Ascending aorta (tissue), 2 donors: ENCODE measurements around the gene PRR5. TPM values are rescaled to one million over a fixed set of nuclear protein-coding genes. Genes with fewer than 3 reads are reported as not detected.
"Not testable (repeated sequence)": the region's sequence is repeated elsewhere in the genome, so short reads cannot be mapped to it uniquely, and the experiment has no call there.

Experiments used
- DNase-seq, 2 donors: peaks; one replicate each; pipeline ENCODE4 v3.0.0-alpha.2; 2019; ENCODE audit warnings: low spot score in 2 of 2
- H3K27ac ChIP-seq, 2 donors: fragments of 200-600 bp; sonication (generic); one replicate each; pipeline ENCODE4 v1.5.1; 2016 to 2017; ENCODE audit warnings: mild to moderate bottlenecking in 1 of 2
- H3K27me3 ChIP-seq: fragments of 200-600 bp; sonication (generic); one replicate; pipeline ENCODE4 v1.5.1; 2017
- H3K36me3 ChIP-seq, 2 donors: fragments of 200-600 bp; sonication (generic); one replicate each; pipeline ENCODE4 v1.5.1; 2016
- H3K4me1 ChIP-seq, 2 donors: fragments of 200-600 bp; sonication (generic); one replicate each; pipeline ENCODE4 v1.5.1; 2016 to 2017; ENCODE audit warnings: mild to moderate bottlenecking in 1 of 2
- H3K4me3 ChIP-seq, 2 donors: fragments of 200-600 bp; sonication (generic); one replicate each; pipeline ENCODE4 v1.5.1; 2016 to 2017; ENCODE audit warnings: mild to moderate bottlenecking in 1 of 2
- H3K9me3 ChIP-seq, 2 donors: fragments of 200-600 bp; sonication (generic); one replicate each; pipeline ENCODE4 v1.5.1; 2016
- CTCF ChIP-seq, 3 experiments: fragments of 200-600 bp in 2 of 3; fragments of 450-650 bp in 1 of 3; sonication (generic) in 2 of 3; IDR thresholded peaks; one replicate each; pipeline ENCODE4 v1.5.1; 2016 to 2019; ENCODE audit warnings: antibody characterized with exemption in 3 of 3, mild to moderate bottlenecking in 1 of 3, moderate library complexity in 1 of 3
- intact Hi-C: fragments of 100-400 bp; cut with DNase I; formaldehyde crosslinking; loops from one replicate; pipeline ENCODE4 v1.15.1; 2023
- total RNA-seq: library from RNA; depleted of rRNA; stranded (reverse); fragments of >200 nt; gene quantifications from one replicate; pipeline ENCODE4 v1.1.0, GENCODE V29; 2016

PRR5 gene
- total RNA-seq, 1 donor from 2014 or later = 4.4 TPM

- DNase-seq = no peak
- Histone ChIP-seq H3K4me3 (no peak overlapping the region), H3K36me3 (no peaks in the 10 kb centered on the region), H3K27ac (no peak overlapping the region), H3K27me3 (peaks cover 3% of the 10 kb centered on the region), H3K4me1 (no peaks in the 10 kb centered on the region), H3K9me3 (no peaks in the 10 kb centered on the region)
- intact Hi-C loops = no loop called here
- TF ChIP-seq CTCF (IDR thresholded peaks at IDR 0.05) = no peak
These were observed 31.6 kb upstream of the PRR5 start for GRCh38 chr22:44670220-44670988.

GRCh38 chr22:44671742-44672141, 30.3 kb upstream of the PRR5 start:
- DNase-seq = no peak
- Histone ChIP-seq H3K9me3 (no peaks in the 10 kb centered on the region), H3K4me3 (no peak overlapping the region), H3K4me1 (no peaks in the 10 kb centered on the region), H3K27me3 (peaks cover 3% of the 10 kb centered on the region), H3K27ac (no peak overlapping the region), H3K36me3 (no peaks in the 10 kb centered on the region)
- no peak for TF ChIP-seq CTCF (IDR thresholded peaks at IDR 0.05)
- intact Hi-C loops = no loop called here

GRCh38 chr22:44672632-44673031, 29.4 kb upstream of the PRR5 start:
- TF ChIP-seq CTCF (IDR thresholded peaks at IDR 0.05) = no peak
- Histone ChIP-seq H3K4me1 (no peaks in the 10 kb centered on the region), H3K9me3 (no peaks in the 10 kb centered on the region), H3K4me3 (no peak overlapping the region), H3K36me3 (no peaks in the 10 kb centered on the region), H3K27ac (no peak overlapping the region), H3K27me3 (peaks cover 3% of the 10 kb centered on the region)
- intact Hi-C loops = no loop called here
- no peak for DNase-seq

- no peak overlapping the region for H3K27ac ChIP-seq
- no peak for DNase-seq
- no peaks in the 10 kb centered on the region for H3K4me1 ChIP-seq
- no peaks in the 10 kb centered on the region for H3K36me3 ChIP-seq
- H3K9me3 ChIP-seq = no peaks in the 10 kb centered on the region
- no peak overlapping the region for H3K4me3 ChIP-seq
- H3K27me3 ChIP-seq = peaks cover 3% of the 10 kb centered on the region
- TF ChIP-seq CTCF (IDR thresholded peaks at IDR 0.05) = no peak
- intact Hi-C loops = no loop called here
These were observed 28.6 kb upstream of the PRR5 start for GRCh38 chr22:44673406-44673805.

GRCh38 chr22:44676066-44676440, 26.0 kb upstream of the PRR5 start:
- intact Hi-C loops, H3K27ac ChIP-seq, H3K9me3 ChIP-seq, H3K27me3 ChIP-seq, H3K4me3 ChIP-seq, H3K36me3 ChIP-seq, H3K4me1 ChIP-seq, DNase-seq: not testable (repeated sequence)

GRCh38 chr22:44676441-44677352, 25.3 kb upstream of the PRR5 start:
- Histone ChIP-seq H3K4me1 (no peaks in the 10 kb centered on the region), H3K27ac (no peak overlapping the region), H3K36me3 (no peaks in the 10 kb centered on the region), H3K4me3 (no peak overlapping the region), H3K9me3 (no peaks in the 10 kb centered on the region), H3K27me3 (no peaks in the 10 kb centered on the region)
- TF ChIP-seq CTCF (IDR thresholded peaks at IDR 0.05) = no peak
- no peak for DNase-seq
- intact Hi-C loops = no loop called here
